ENCODE measurements around the gene EOLA1. TPM values are rescaled to one million over a fixed set of nuclear protein-coding genes. Genes with fewer than 3 reads are reported as not detected.
"Not testable (repeated sequence)": the region's sequence is repeated elsewhere in the genome, so short reads cannot be mapped to it uniquely, and the experiment has no call there.

The EOLA1 gene
- total RNA-seq, 1 experiment from 2014 or later, result 7.9 TPM

GRCh38 chrX:149595943-149596342, 55.1 kb downstream of the EOLA1 start:
- H3K4me1 ChIP-seq (ENCODE audit: insufficient read depth, low read length); H4K8ac ChIP-seq (replicated peaks; ENCODE audit: insufficient read length, low read depth, low read length); H4K91ac ChIP-seq (ENCODE audit: insufficient read length, low read depth, low read length); H3K27ac Mint-ChIP-seq; H4K20me1 ChIP-seq (ENCODE audit: control insufficient read depth, insufficient read depth, insufficient read length); H3K79me1 ChIP-seq (ENCODE audit: insufficient read depth, low read depth, low read length, poor library complexity, severe bottlenecking); H2BK20ac ChIP-seq (ENCODE audit: low read depth, low read length, poor library complexity, severe bottlenecking); H2BK15ac ChIP-seq (ENCODE audit: low read depth, low read length); H3K27me3 Mint-ChIP-seq (ENCODE audit: low read depth); H3K4me2 ChIP-seq (ENCODE audit: insufficient read depth, insufficient read length, low read length); H3K9ac ChIP-seq (ENCODE audit: extremely low read depth, insufficient read length, low read length); DNase-seq; H3T11ph ChIP-seq (ENCODE audit: low read length); H3K23me2 ChIP-seq (ENCODE audit: insufficient read length, low read depth, low read length, poor library complexity, severe bottlenecking); H2AK5ac ChIP-seq (ENCODE audit: insufficient read length, low read length); H3K56ac ChIP-seq (ENCODE audit: insufficient read length, low read depth, low read length); H2BK120ac ChIP-seq (ENCODE audit: low read depth, low read length, poor library complexity, severe bottlenecking); H3K18ac ChIP-seq (ENCODE audit: insufficient read length, low read depth, low read length); H3K14ac ChIP-seq (ENCODE audit: insufficient read depth, low read length); H2BK12ac ChIP-seq (ENCODE audit: insufficient read length, low read depth, low read length); H2BK5ac ChIP-seq (ENCODE audit: insufficient read length, low read length); H3K4ac ChIP-seq (ENCODE audit: low read depth, low read length); H2AFZ ChIP-seq (ENCODE audit: low read length); H3K9me3 ChIP-seq (ENCODE audit: control insufficient read depth, low read depth, low read length); H3K4me1 Mint-ChIP-seq; H4K5ac ChIP-seq (ENCODE audit: insufficient read length, low read depth, low read length); H3K4me3 Mint-ChIP-seq; H3K36me3 Mint-ChIP-seq (ENCODE audit: insufficient read depth in 1 of 3, low read depth in 3 of 3); H3K27me3 ChIP-seq (ENCODE audit: insufficient read depth, low read length); H3K23ac ChIP-seq (ENCODE audit: insufficient read length, low read depth, low read length); H3K79me2 ChIP-seq (ENCODE audit: insufficient read depth, low read length); H3K9me3 Mint-ChIP-seq; H3K27ac ChIP-seq (ENCODE audit: insufficient read length, low read depth, low read length): not testable (repeated sequence)
- no CpG with 5 or more reads among the region's 7 CpGs for WGBS (ENCODE audit: extremely low coverage, insufficient read length, low lambda C conversion rate)

Other genes with a start within 250 kb of the EOLA1 start
- gene IDS, start 35.7 kb upstream of the EOLA1 start, total RNA-seq (2021), result 38.5 and 39.2 TPM in 2 replicates
- not detected in 2 replicates for gene HSFX3, start 8.9 kb downstream of the EOLA1 start, total RNA-seq (2021)
- gene MAGEA9B, start 46.4 kb downstream of the EOLA1 start, total RNA-seq (2021), result 0.31 TPM in 1 of 2 replicates, not detected in the other
- gene HSFX2, start 54.3 kb downstream of the EOLA1 start, total RNA-seq (2021), result not detected in 2 replicates
- gene TMEM185A, start 90.8 kb downstream of the EOLA1 start, total RNA-seq (2021), result 22.7 and 23.6 TPM in 2 replicates
- not detected in 2 replicates for gene MAGEA11, start 171.0 kb downstream of the EOLA1 start, total RNA-seq (2021)
- gene HSFX1, start 233.1 kb downstream of the EOLA1 start, total RNA-seq (2021), result 0.50 and 0.55 TPM in 2 replicates
- gene MAGEA9, start 240.9 kb downstream of the EOLA1 start, total RNA-seq (2021), result 0.28 TPM in 1 of 2 replicates, not detected in the other

All from H9 (cell line).